ENCODE results near the gene CALD1.

Gene CALD1

DNA sequence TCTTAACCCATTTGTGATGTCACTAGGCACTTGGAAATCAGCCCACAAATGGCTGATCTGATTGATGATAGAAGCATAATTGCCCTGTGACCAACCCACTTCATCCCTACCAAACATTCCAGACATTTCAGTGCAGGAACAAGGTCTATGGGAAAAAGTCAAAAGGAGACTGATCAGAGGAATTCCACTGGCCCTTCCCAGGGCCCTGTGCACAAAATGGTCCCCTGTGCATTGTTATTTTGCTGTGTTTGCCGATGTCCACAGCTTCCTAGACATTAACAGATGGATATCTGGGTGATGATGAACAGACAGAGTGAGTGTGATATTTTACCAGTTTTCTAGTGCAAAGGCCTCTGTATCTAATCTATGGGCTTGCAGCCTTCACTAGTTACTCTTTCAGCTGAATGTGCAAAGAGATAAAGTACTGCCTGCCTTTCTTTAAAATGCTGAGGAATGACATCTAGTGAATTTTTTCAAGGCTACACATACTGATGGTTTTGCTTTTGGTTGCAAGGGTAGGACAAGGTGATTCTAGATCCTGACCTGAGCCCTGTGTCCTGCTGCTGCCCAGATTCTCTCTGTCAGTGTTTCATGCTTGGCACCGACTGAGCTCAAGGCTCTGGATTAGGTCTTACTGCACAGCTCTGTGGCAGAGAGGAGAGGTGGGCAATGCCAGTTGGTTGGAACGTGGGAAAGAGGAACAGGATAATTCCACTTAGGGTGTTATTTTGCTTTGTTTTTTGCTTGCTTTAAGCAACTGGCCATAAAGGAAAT is 55.4 kb downstream of the CALD1 start:
- H3K27ac ChIP-seq (ENCODE audit: low read depth, low read length): no peak overlapping the region
- H3K9me3 ChIP-seq (ENCODE audit: control insufficient read depth in 1 of 2, low read length in 2 of 2): no peaks in the 10 kb centered on the region
- no peak overlapping the region for H3K4me3 ChIP-seq (ENCODE audit: low read depth in 1 of 2, low read length in 2 of 2)
- no peaks in the 10 kb centered on the region for H3K36me3 ChIP-seq (ENCODE audit: control insufficient read depth in 1 of 2, insufficient read depth in 2 of 2, low read length in 2 of 2)
- no peaks in the 10 kb centered on the region for H3K27me3 ChIP-seq (ENCODE audit: control insufficient read depth in 1 of 2, insufficient read depth in 2 of 2, low read length in 2 of 2)
- no peak overlapping the region for H3K9ac ChIP-seq (ENCODE audit: low read depth in 1 of 2, low read length in 2 of 2)
- no peaks in the 10 kb centered on the region for H3K4me1 ChIP-seq (ENCODE audit: control insufficient read depth in 1 of 2, insufficient read depth in 2 of 2, low read length in 2 of 2)

DNA sequence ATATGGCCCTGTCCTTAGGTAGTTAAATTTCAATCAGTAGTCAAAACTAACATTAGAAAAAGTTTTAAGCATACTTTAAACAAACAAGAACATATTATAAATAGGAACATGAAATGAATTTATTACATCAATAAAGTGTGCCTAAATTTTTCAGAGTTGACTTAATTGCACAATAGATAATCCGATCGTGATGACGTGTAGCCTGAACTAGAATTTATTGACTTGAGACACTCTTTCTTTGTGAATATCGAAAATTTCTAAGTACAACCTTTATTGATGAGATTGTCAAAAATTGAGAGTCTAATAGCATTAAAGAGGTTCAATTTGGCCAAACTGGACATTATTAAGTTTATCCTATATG is 56.0 kb downstream of the CALD1 start:
- no peaks in the 10 kb centered on the region for H3K36me3 ChIP-seq (ENCODE audit: control insufficient read depth in 1 of 2, insufficient read depth in 2 of 2, low read length in 2 of 2)
- H3K9me3 ChIP-seq (ENCODE audit: control insufficient read depth in 1 of 2, low read length in 2 of 2): no peaks in the 10 kb centered on the region
- no peaks in the 10 kb centered on the region for H3K4me1 ChIP-seq (ENCODE audit: control insufficient read depth in 1 of 2, insufficient read depth in 2 of 2, low read length in 2 of 2)
- H3K9ac ChIP-seq (ENCODE audit: low read depth in 1 of 2, low read length in 2 of 2): no peak overlapping the region
- H3K27ac ChIP-seq (ENCODE audit: low read depth, low read length): no peak overlapping the region
- no peaks in the 10 kb centered on the region for H3K27me3 ChIP-seq (ENCODE audit: control insufficient read depth in 1 of 2, insufficient read depth in 2 of 2, low read length in 2 of 2)
- H3K4me3 ChIP-seq (ENCODE audit: low read depth in 1 of 2, low read length in 2 of 2): no peak overlapping the region

DNA sequence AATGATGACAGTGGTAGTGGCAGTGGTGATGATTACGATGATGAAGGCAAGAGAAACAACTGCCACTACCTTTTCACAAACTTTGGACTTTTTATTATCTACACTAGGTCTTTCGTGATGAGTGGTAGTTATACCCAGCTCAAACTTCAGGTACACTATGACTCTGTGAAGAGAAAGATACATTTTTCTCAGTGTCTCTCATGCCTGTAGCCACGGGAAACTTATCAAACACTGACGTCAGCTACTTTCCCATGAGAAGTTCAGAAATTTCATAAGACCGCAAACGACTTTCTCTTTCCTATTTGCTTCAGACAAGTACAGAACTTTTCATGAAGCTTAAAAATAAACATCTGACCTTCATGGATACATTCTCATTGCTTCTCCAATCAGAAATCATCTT is 57.0 kb downstream of the CALD1 start:
- H3K4me1 ChIP-seq (ENCODE audit: control insufficient read depth in 1 of 2, insufficient read depth in 2 of 2, low read length in 2 of 2): no peaks in the 10 kb centered on the region
- H3K36me3 ChIP-seq (ENCODE audit: control insufficient read depth in 1 of 2, insufficient read depth in 2 of 2, low read length in 2 of 2): no peaks in the 10 kb centered on the region
- no peaks in the 10 kb centered on the region for H3K9me3 ChIP-seq (ENCODE audit: control insufficient read depth in 1 of 2, low read length in 2 of 2)
- H3K4me3 ChIP-seq (ENCODE audit: low read depth in 1 of 2, low read length in 2 of 2): no peak overlapping the region
- H3K9ac ChIP-seq (ENCODE audit: low read depth in 1 of 2, low read length in 2 of 2): no peak overlapping the region
- H3K27me3 ChIP-seq (ENCODE audit: control insufficient read depth in 1 of 2, insufficient read depth in 2 of 2, low read length in 2 of 2): no peaks in the 10 kb centered on the region
- H3K27ac ChIP-seq (ENCODE audit: low read depth, low read length): no peak overlapping the region

DNA sequence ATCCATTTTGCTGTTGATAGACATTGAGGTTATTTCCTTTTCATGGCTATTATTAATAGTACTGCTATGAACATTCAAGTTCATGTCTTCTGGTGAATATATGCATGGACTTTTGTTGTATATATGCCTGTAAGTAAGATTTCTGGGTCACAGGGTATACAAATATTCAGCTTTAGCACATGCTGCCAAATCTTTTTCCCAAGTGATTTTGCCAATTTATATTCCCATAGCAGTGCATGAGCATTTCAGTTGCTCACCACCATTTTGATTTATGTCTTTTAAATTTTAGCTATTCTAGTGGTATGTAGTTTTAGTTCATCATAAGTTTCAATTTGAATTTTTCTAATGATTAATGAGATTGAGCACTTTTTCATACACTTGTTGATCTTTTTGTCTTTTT is 59.9 kb downstream of the CALD1 start:
- Histone ChIP-seq H3K36me3 (ENCODE audit: control insufficient read depth in 1 of 2, insufficient read depth in 2 of 2, low read length in 2 of 2) (no peaks in the 10 kb centered on the region), H3K9ac (ENCODE audit: low read depth in 1 of 2, low read length in 2 of 2) (no peak overlapping the region), H3K27ac (ENCODE audit: low read depth, low read length) (no peak overlapping the region), H3K27me3 (ENCODE audit: control insufficient read depth in 1 of 2, insufficient read depth in 2 of 2, low read length in 2 of 2) (no peaks in the 10 kb centered on the region), H3K9me3 (ENCODE audit: control insufficient read depth in 1 of 2, low read length in 2 of 2) (no peaks in the 10 kb centered on the region), H3K4me1 (ENCODE audit: control insufficient read depth in 1 of 2, insufficient read depth in 2 of 2, low read length in 2 of 2) (no peaks in the 10 kb centered on the region), H3K4me3 (ENCODE audit: low read depth in 1 of 2, low read length in 2 of 2) (no peak overlapping the region)

DNA sequence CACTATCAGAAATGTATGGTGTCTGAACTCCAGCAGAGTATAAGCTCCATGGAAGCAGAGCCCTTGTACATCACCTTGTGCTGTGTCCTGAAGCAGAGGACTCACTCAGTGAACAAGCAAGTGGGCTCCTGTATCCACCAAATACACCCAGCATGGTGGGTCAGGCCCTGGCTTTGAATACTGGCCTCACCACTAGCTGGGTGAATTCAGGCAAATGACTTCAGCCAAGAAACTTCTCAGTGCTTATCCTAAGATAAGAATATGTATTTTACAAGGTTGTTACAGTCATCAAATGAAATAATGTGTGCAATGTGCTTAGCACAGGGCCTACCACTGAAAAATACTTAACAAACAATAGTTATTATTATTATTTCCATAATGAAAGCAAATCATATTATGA is 62.6 kb downstream of the CALD1 start:
- Histone ChIP-seq H3K27ac (ENCODE audit: low read depth, low read length) (no peak overlapping the region), H3K9me3 (ENCODE audit: control insufficient read depth in 1 of 2, low read length in 2 of 2) (no peaks in the 10 kb centered on the region), H3K4me3 (ENCODE audit: low read depth in 1 of 2, low read length in 2 of 2) (no peak overlapping the region), H3K36me3 (ENCODE audit: control insufficient read depth in 1 of 2, insufficient read depth in 2 of 2, low read length in 2 of 2) (no peaks in the 10 kb centered on the region), H3K27me3 (ENCODE audit: control insufficient read depth in 1 of 2, insufficient read depth in 2 of 2, low read length in 2 of 2) (no peaks in the 10 kb centered on the region), H3K4me1 (ENCODE audit: control insufficient read depth in 1 of 2, insufficient read depth in 2 of 2, low read length in 2 of 2) (no peaks in the 10 kb centered on the region), H3K9ac (ENCODE audit: low read depth in 1 of 2, low read length in 2 of 2) (no peak overlapping the region)

DNA sequence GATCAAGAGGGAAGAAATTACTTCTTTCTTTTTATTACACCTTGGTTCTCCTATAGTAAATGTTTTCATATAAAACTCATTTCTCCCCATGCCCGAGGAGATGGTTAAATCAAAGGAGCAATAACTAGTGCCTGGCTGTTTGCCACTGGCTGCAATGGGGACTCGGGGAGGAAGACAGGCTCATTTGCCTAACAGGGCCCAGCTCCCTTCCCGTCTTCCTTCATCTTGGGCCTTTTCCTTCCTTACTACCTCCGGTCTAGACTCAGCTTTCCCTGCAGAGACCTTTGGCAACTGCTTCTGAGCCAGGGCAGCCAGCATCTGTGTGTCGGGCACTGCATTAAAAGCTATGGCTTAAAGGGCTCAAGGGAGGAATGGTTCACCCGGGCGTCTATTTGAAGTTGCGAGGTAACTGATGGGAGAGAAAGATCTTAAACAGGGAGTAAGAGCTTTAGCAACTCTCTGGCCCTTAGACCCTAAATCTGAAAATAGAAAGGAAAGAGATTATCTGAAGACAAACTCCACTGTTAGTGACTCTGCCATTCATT is 63.5 kb downstream of the CALD1 start:
- Histone ChIP-seq H3K4me3 (ENCODE audit: low read depth in 1 of 2, low read length in 2 of 2) (no peak overlapping the region), H3K27ac (ENCODE audit: low read depth, low read length) (no peak overlapping the region)

DNA sequence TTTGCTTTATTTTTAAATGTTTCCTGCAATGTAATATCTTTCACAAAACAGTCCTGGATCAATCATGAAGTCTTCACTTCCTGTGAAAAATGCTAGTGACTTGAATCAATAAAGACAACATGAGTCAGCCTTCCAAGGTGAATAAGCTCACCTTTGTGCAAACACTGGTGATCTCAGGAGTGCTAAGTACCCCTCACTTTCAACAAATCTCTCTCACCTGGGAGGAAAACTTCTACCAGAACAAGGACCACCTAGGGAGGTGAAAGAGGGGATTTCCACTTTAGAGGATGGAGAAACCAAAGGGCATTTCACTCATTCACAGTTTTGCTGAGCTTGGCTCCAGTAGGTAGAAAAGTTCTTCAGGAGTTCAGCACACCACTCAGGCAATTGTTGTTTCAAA is 64.8 kb downstream of the CALD1 start:
- Histone ChIP-seq H3K27me3 (ENCODE audit: control insufficient read depth in 1 of 2, insufficient read depth in 2 of 2, low read length in 2 of 2) (no peaks in the 10 kb centered on the region), H3K9ac (ENCODE audit: low read depth in 1 of 2, low read length in 2 of 2) (no peak overlapping the region), H3K27ac (ENCODE audit: low read depth, low read length) (no peak overlapping the region), H3K4me1 (ENCODE audit: control insufficient read depth in 1 of 2, insufficient read depth in 2 of 2, low read length in 2 of 2) (no peaks in the 10 kb centered on the region), H3K9me3 (ENCODE audit: control insufficient read depth in 1 of 2, low read length in 2 of 2) (no peaks in the 10 kb centered on the region), H3K4me3 (ENCODE audit: low read depth in 1 of 2, low read length in 2 of 2) (no peak overlapping the region), H3K36me3 (ENCODE audit: control insufficient read depth in 1 of 2, insufficient read depth in 2 of 2, low read length in 2 of 2) (no peaks in the 10 kb centered on the region)

More for the DNA sequence above, 63.5 kb downstream of the CALD1 start:
- Histone ChIP-seq H3K27me3 (ENCODE audit: control insufficient read depth in 1 of 2, insufficient read depth in 2 of 2, low read length in 2 of 2) (no peaks in the 10 kb centered on the region), H3K4me1 (ENCODE audit: control insufficient read depth in 1 of 2, insufficient read depth in 2 of 2, low read length in 2 of 2) (no peaks in the 10 kb centered on the region), H3K9ac (ENCODE audit: low read depth in 1 of 2, low read length in 2 of 2) (no peak overlapping the region), H3K9me3 (ENCODE audit: control insufficient read depth in 1 of 2, low read length in 2 of 2) (no peaks in the 10 kb centered on the region), H3K36me3 (ENCODE audit: control insufficient read depth in 1 of 2, insufficient read depth in 2 of 2, low read length in 2 of 2) (no peaks in the 10 kb centered on the region)

DNA sequence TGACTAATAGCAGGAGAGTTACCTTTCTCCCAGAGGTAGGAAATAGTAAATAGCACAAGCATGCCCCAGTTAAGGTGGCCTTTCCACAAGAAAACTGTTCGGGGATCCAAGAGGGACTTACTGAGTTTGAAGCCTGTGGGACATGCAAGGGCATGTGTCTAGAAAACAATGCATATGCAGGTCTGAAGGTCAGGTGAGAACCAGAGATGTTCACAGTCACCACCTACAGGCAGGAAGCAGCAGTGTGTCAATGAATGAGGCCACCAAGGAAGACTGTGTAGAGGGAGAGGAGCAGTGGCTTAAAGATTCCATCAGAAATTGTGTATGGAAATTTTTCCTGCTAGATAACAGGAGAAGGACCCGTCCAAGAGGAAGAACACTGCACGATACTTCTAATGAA is 66.0 kb downstream of the CALD1 start:
- Histone ChIP-seq H3K27ac (ENCODE audit: low read depth, low read length) (no peak overlapping the region), H3K4me1 (ENCODE audit: control insufficient read depth in 1 of 2, insufficient read depth in 2 of 2, low read length in 2 of 2) (no peaks in the 10 kb centered on the region), H3K9me3 (ENCODE audit: control insufficient read depth in 1 of 2, low read length in 2 of 2) (no peaks in the 10 kb centered on the region), H3K9ac (ENCODE audit: low read depth in 1 of 2, low read length in 2 of 2) (no peak overlapping the region), H3K27me3 (ENCODE audit: control insufficient read depth in 1 of 2, insufficient read depth in 2 of 2, low read length in 2 of 2) (no peaks in the 10 kb centered on the region), H3K36me3 (ENCODE audit: control insufficient read depth in 1 of 2, insufficient read depth in 2 of 2, low read length in 2 of 2) (no peaks in the 10 kb centered on the region), H3K4me3 (ENCODE audit: low read depth in 1 of 2, low read length in 2 of 2) (no peak overlapping the region)

DNA sequence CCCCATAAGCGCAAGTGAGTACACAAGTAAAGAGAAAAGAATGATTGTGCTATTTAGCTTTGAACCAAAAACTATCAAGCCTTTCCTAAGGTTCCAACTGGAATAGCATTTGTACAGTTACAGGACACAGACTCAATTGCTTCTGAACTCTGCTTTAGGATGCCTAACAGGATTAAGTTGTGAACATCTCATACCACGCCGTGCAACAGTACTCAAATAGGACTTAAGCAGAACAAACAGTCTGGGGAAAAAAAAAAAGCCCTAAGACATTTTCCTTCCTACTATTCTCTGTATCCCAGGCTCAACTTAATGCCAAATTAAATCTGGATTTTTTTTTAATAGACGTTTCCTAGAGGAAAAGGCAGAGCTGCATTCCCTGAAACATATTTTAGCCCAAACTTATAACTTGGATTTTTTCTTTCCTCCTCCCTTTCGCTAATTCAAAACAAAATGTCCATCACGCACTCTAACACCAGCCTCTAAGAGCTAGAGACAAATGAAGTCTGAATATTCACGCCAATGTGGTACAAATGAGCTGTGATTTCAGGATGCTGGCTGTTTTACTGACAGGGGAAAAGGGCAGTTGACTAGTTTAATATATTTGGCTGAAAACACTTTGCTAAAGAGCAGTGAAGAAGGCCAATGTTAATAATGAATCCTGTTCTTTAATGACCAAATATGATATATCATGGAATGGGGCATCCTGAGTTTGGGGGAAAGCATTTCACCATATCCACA is 68.6 kb downstream of the CALD1 start:
- Histone ChIP-seq H3K27ac (ENCODE audit: low read depth, low read length) (no peak overlapping the region), H3K36me3 (ENCODE audit: control insufficient read depth in 1 of 2, insufficient read depth in 2 of 2, low read length in 2 of 2) (no peaks in the 10 kb centered on the region), H3K9ac (ENCODE audit: low read depth in 1 of 2, low read length in 2 of 2) (no peak overlapping the region)

DNA sequence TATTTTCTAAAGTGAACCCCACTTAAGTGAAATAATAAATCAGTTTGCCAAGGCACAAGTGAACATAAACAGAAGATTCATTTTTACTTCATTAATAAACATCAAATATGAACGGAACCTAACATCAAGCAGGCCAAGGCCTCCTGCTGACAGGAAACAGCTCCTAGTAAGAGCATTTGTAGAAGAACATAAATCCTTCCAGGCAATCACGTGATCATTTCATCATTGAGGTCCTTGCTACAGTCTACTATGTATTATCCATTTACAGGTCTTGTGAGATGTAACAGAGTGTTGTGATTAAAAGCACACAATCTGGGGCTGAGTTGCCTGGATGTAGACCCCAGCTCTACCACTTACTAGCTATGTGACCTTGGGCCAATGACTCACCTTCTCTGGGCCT is 70.6 kb downstream of the CALD1 start:
- H3K4me1 ChIP-seq (ENCODE audit: control insufficient read depth in 1 of 2, insufficient read depth in 2 of 2, low read length in 2 of 2): no peaks in the 10 kb centered on the region
- H3K4me3 ChIP-seq (ENCODE audit: low read depth in 1 of 2, low read length in 2 of 2): no peak overlapping the region
- no peak overlapping the region for H3K9ac ChIP-seq (ENCODE audit: low read depth in 1 of 2, low read length in 2 of 2)
- no peak overlapping the region for H3K27ac ChIP-seq (ENCODE audit: low read depth, low read length)
- H3K36me3 ChIP-seq (ENCODE audit: control insufficient read depth in 1 of 2, insufficient read depth in 2 of 2, low read length in 2 of 2): no peaks in the 10 kb centered on the region
- no peaks in the 10 kb centered on the region for H3K27me3 ChIP-seq (ENCODE audit: control insufficient read depth in 1 of 2, insufficient read depth in 2 of 2, low read length in 2 of 2)
- H3K9me3 ChIP-seq (ENCODE audit: control insufficient read depth in 1 of 2, low read length in 2 of 2): no peaks in the 10 kb centered on the region

More for the DNA sequence above, 68.6 kb downstream of the CALD1 start:
- Histone ChIP-seq H3K27me3 (ENCODE audit: control insufficient read depth in 1 of 2, insufficient read depth in 2 of 2, low read length in 2 of 2) (no peaks in the 10 kb centered on the region), H3K4me3 (ENCODE audit: low read depth in 1 of 2, low read length in 2 of 2) (no peak overlapping the region), H3K9me3 (ENCODE audit: control insufficient read depth in 1 of 2, low read length in 2 of 2) (no peaks in the 10 kb centered on the region), H3K4me1 (ENCODE audit: control insufficient read depth in 1 of 2, insufficient read depth in 2 of 2, low read length in 2 of 2) (no peaks in the 10 kb centered on the region)

Data from duodenal mucosa (tissue), 2 donors.